Activated T-cell treated with anti-CD3 and anti-CD28 coated beads for 4 hours (primary cell): ENCODE results near the gene ADAM22.
"Not testable (repeated sequence)": the region's sequence is repeated elsewhere in the genome, so short reads cannot be mapped to it uniquely, and the experiment has no call there.

ENCODE experiments used
- DNase-seq: peaks from one replicate; pipeline ENCODE4 v3.0.0-alpha.2; 2020

Gene ADAM22

DNA sequence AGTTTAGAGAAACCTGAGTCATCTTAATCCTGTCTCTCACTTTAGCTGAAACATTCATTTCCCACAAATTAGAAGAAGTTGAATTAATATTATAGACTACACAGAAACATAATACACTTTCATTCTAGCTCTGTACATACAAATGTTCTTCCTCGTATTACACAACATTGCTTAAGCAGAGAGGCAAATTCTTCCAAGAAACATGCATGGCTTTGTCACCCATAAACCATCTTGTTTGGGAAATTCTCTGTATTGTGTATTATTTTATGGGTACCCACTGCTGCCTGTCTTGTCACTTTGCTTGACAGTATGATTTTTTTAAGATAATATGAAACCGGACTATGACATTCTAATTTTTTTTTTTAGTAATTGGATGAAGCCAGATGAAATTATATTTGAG, 181.8 kb downstream of the ADAM22 start:
- no peak for DNase-seq

DNA sequence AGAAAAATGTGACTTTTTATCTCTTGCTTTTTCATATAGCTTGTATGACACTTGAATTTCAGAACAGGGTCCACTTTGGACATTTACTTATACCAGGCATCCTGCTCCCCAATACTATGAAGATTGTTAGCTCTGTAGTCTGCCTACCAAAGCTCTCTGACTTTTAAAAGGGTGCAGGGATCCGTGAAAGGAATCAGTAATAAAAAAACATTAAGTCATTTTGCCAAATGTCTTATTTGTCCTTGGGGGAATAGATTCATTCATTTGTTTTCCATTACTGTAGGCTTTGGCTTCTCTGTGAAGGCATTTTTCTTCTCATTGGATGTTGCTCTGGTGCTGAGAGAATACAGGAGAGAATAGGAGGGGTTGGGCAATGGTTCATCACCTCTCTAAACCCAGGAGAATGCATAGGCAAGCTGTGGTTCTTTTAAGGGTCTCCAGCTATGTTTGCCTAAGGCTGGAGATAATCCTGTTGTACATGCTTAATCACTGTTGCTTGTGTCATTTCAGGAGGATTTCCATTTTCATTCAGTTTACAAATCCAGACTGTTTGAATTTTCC, 182.3 kb downstream of the ADAM22 start:
- no peak for DNase-seq

- DNase-seq = no peak
Measured at GRCh38 chr7:88117325-88117724, 183.3 kb downstream of the ADAM22 start.

DNA sequence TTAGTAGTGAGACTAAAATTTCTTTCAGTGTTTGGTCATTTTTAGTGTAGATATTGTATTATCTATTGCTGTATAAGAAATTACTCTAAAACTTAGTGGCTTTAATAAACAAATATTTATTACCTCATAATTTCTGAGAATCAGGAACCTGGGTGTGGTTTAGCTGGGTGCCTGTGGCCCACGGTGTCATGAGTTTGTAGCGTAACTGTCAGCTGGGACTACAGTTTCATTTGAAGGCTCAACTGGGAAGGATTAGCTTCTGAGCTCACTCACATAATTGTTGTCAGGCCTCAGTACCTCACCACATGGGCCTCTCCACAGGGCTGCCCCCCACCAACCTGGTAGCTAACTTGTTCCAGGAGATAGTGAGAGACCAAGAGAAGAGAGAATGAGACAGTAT, 187.3 kb downstream of the ADAM22 start:
- no peak for DNase-seq

DNA sequence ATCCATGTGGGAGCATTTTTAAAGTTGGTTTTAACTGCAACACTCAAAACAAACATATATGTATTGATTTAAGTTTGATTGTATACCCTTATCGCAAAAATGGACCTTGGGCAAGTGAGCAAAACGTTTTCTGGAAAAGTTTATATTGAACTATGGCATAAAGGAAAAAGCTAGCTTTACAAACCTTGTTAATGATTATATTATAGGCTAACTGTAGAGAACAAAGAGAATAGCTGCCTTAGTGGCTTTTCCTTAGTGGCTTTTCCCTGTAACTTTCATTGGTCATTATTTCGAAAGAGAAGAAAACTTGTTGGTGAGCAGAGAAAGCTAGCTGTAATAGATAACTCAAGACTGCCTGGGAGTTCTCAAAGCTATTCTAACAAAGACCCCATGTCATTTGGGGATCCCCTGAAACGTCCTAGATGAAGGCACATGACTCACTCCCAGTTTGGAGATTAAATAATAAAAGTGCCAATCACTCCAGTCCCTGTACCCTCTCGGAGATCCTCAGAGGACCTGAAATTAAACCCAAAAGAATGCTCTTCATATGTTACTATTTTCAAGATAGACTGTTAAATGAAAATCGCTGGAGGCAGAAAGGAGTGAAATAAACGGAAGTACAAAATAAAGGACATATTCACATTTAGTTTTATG, 193.7 kb downstream of the ADAM22 start:
- no peak for DNase-seq

DNA sequence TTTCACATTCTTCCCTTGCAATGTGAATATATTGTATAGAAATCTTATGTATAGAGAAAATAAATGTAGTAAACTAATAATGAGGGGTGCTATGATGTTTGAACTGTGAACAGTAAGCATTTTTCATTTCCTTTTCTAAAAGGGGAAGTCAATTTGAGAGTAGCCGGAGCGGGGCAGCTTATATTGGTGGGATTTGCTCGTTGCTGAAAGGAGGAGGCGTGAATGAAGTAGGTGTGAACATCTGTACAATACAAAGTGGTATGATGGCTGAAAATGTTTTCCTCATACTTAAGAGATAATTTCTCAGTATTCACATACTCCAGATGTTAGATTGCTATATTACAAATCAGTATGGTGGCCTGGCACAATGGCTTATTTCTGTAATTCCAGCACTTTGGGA, 198.7 kb downstream of the ADAM22 start:
- no peak for DNase-seq

GRCh38 chr7:88140947-88141346, 206.9 kb downstream of the ADAM22 start:
- no peak for DNase-seq

DNA sequence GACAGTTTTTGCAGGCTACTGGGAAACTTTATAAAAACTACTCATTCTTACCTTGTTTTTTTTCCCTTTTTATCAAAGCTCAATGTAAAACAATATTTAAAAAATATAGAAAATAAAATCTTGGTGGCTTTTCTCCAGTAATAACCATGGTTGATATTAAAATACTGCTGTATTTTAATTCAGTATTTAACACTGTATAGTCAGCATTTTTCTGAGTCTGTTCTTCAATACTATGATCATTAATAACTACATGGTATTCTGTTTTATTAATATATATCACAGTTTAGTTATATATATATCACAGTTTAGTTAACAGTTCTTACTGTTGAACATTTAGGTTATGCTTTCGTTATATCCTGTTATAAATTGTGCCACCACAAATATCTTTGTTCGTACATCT, 207.4 kb downstream of the ADAM22 start:
- no peak for DNase-seq

DNA sequence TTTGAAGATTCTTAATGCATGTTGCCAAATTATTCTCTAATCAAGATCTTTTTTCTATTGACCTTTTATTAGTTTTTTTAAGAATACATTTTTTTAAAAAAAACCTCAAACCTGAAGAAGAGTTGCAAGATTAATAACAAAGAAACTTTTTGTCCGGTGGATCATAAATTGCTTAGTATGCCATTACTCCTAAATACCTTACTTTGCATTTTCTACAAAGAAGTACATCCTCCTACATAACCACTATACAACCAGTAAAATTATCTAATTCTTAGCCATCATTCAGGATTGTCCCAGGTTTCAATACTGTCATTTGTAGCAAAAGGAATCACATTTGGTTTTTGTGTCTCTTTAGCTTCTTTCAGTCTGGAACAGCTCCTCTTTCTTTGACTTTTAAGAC, 207.9 kb downstream of the ADAM22 start:
- DNase-seq = no peak

GRCh38 chr7:88146616-88147015, 212.6 kb downstream of the ADAM22 start:
- DNase-seq = no peak

DNA sequence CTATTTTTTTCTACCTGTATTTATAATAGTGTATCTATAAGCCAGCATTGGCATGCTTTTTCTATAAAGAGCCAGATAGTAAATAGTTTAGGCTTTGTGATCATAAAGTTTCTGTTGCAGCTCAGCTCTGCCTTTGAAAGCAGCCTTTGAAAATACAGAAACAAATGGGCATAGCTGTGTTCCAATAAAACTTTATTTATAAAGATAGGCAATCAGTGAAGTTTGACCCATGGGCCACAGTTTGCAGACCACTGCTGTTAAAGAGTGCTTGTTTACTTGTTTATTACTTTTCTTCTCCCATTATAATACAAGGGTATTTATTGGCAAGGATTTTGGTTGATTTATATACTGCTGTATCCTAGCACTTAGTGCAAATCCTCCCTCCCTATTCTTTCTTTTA, 213.3 kb downstream of the ADAM22 start:
- no peak for DNase-seq

GRCh38 chr7:88147949-88148348, 213.9 kb downstream of the ADAM22 start:
- no peak for DNase-seq

- DNase-seq = no peak
Measured at GRCh38 chr7:88150033-88150432, 216.0 kb downstream of the ADAM22 start.

DNA sequence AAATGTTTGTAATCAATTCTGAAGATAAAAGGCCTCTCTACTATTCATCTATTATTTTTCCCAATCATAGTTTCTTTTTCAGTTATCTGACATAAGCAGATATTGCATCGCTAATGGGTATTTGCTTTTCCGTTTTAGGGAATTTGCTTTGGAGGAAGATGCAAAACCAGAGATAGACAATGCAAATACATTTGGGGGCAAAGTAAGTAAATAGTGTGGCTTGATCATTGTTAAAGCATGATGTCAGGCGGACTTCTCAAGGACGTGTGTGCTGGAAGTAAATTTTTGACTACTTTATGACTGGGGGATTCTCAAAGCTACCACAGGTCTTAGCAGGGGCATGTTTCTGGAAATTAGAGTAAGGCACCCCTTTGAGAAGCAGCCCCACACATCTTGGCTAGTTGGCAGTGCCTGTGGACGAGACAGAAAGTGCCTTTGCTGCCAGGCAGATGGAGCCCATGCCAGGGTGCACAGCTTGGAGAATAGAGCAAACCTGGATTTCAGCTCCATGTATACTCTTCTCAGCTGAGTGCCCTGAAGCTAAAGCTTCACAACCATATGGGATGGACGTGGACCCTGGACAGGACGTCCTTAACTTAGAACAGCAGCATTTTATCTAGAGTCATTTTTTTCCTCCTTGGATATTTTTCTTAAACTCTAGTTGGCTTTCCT, 217.2 kb downstream of the ADAM22 start:
- no peak for DNase-seq

GRCh38 chr7:88153378-88153777, 219.3 kb downstream of the ADAM22 start:
- no peak for DNase-seq

DNA sequence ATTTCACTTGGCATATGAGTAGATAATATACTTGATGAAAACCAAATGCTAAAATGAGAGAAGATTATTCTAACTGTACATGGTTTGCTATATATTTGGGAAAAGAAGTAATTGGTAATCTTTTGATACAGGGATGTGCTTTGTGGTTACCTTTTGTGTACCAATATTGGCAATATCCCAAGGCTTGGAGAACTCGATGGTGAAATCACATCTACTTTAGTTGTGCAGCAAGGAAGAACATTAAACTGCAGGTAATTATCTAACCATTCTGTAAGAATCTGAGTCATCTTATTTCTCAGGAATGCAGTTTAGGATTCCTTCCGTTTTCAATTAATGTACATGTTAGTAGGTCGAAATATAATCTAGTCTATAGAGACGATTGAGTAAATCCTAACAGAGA, 221.7 kb downstream of the ADAM22 start:
- DNase-seq = no peak

DNA sequence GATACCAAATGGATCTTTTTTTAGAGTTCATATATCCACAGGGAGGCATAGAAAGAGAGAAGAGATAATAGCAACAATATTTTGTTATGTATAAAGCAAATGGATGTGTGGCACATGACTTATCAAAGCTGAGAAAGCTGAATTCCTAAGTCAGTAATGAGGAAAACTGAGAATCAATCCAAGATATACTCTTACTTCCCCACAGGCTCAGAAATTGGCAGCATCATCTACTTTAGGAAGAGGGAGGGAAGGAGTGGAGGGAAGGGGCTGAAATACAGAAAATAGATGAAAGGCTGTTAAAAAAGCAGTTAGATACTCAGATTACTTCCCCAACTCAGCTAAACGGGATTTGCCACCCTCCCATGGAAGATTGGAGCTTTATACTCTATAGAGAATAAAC, 222.3 kb downstream of the ADAM22 start:
- DNase-seq = no peak

- DNase-seq = not testable (repeated sequence)
Measured at GRCh38 chr7:88159741-88160140, 225.7 kb downstream of the ADAM22 start.

DNA sequence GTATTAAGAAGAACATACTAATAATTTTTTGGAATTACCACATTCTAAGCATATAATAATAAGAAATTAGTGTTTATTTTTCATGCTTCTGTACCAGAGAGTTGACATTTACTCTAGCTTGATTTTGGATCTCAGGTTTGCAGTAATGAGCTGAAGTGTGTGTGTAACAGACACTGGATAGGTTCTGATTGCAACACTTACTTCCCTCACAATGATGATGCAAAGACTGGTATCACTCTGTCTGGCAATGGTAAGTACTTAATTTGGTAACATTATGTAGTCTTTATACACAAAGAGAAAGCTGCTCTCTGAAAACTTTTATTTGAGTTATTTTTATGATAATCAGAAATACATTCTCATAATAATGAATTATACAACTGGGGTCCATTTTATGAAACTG, 231.6 kb downstream of the ADAM22 start:
- DNase-seq = no peak

DNA sequence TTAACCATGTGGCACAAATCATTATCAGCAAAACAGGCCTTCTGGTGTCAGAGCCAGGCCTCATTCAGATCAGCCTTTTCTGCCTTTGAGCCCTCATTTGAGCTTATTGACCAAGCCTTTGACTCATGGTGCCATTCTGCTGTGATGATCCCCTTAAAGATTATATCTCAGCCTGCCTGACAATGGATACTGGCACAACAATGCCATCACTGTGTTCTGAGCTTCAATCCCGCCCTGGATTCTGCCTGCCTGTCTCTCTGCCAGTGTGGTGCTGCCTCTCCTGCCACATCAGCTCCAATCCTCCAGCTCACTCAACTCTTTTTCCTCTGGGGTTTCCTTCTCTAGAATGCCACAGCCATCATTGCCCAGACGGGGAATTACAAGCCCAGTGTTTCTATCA, 233.2 kb downstream of the ADAM22 start:
- no peak for DNase-seq

- no peak for DNase-seq
Measured at GRCh38 chr7:88167721-88168120, 233.7 kb downstream of the ADAM22 start.

DNA sequence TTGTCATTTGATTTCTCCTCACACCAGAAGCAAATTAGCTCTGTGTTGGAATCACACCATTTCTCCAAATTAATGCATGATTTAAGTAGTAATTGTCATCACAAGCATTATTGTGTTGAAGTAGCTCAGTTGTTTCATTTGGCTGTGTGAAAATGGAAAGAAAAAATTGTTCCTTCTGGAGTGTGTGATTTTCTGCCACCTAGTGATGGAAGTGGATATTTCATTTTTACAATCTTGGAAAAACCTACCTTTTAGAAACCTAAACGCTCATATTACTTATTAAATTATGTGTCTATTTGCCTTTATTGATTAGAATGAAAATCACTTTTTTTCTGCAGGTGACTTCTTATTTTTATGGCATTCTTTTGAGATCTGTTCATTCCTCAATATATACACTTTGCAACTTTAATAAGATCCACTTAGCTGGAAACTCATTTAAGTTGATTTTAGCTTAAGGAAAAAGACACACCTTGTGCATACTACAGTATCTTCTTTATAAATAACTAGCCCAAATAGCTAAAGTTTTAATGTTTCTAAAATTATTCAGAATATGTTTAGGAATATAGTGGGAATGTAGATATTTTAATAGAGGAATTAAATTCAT, 235.8 kb downstream of the ADAM22 start:
- DNase-seq = no peak

GRCh38 chr7:88172842-88173241, 238.8 kb downstream of the ADAM22 start:
- no peak for DNase-seq

DNA sequence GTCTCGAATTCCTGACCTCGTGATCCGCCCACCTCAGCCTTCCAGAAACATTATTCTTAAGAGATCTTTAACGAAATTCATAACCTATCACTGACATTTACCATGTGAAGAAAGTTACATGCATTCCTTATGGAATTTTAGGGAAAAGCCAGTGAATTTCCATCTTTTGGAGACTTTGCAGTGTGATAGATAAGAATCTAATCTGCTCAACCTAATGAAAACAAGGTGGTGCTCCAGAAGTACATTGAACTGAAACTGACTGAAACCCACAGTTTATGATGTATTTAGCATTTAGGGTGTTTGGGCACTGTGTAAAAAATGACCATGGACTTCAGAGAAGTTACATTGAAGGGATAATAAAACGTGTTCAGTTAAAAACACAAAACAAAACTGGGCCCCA, 242.1 kb downstream of the ADAM22 start:
- DNase-seq = no peak
